Stimulated activated naive CD4-positive, alpha-beta T cell (primary cell): Measurements from ENCODE around the gene SNX9.

ENCODE experiments used
- DNase-seq, 6 experiments: peaks; one replicate each; lab custom pipeline; 2025; lab: John Stamatoyannopoulos, UW

The SNX9 gene

GRCh38 chr6:157978021-157978783, 155.2 kb downstream of the SNX9 start:
- no peak for DNase-seq

- DNase-seq = peak in 1 of 6 experiments; percentile 44
Measured at GRCh38 chr6:157980288-157981131, 157.5 kb downstream of the SNX9 start.

- peak in 3 of 6 experiments; percentile 37 to 61 (median 45) for DNase-seq
Measured at GRCh38 chr6:157981132-157981394, 158.0 kb downstream of the SNX9 start.

- peak; percentile 78 to 88 (median 81) for DNase-seq
Measured at GRCh38 chr6:157981395-157982101, 158.5 kb downstream of the SNX9 start, which contains the start of gene SYNJ2. TSS of gene SYNJ2 (plus strand) at chr6:157981863. CDS start at chr6:157981962, 99 bp downstream.

- DNase-seq = peak in 5 of 6 experiments; percentile 20 to 49 (median 29)
Measured at GRCh38 chr6:157982102-157982562, 159.1 kb downstream of the SNX9 start.

GRCh38 chr6:157982563-157983405, 159.7 kb downstream of the SNX9 start:
- peak in 2 of 6 experiments; percentile 45 to 61 for DNase-seq

GRCh38 chr6:157983406-157984119, 160.5 kb downstream of the SNX9 start:
- peak in 3 of 6 experiments; percentile 30 to 61 (median 49) for DNase-seq

GRCh38 chr6:157984128-157984527, 161.1 kb downstream of the SNX9 start:
- no peak for DNase-seq

GRCh38 chr6:157984686-157985225, 161.7 kb downstream of the SNX9 start:
- DNase-seq = no peak

GRCh38 chr6:157985378-157986155, 162.5 kb downstream of the SNX9 start:
- DNase-seq = no peak

- no peak for DNase-seq
Measured at GRCh38 chr6:157987788-157988699, 165.0 kb downstream of the SNX9 start.

- DNase-seq = no peak
Measured at GRCh38 chr6:157988700-157989063, 165.6 kb downstream of the SNX9 start.

GRCh38 chr6:157989541-157990289, 166.7 kb downstream of the SNX9 start:
- peak in 1 of 6 experiments; percentile 9 for DNase-seq

GRCh38 chr6:157990321-157991066, 167.4 kb downstream of the SNX9 start:
- DNase-seq = peak in 5 of 6 experiments; percentile 19 to 78 (median 43)

GRCh38 chr6:157991067-157991432, 168.0 kb downstream of the SNX9 start:
- DNase-seq = no peak

GRCh38 chr6:157993076-157993475, 170.0 kb downstream of the SNX9 start:
- DNase-seq = no peak

GRCh38 chr6:157994125-157994795, 171.2 kb downstream of the SNX9 start:
- no peak for DNase-seq
